Measurements from ENCODE around the gene DUSP1. TPM values are rescaled to one million over a fixed set of nuclear protein-coding genes. Genes with fewer than 3 reads are reported as not detected.

DUSP1 gene
- total RNA-seq, 1 donor from 2014 or later: 67.3 TPM

DNA sequence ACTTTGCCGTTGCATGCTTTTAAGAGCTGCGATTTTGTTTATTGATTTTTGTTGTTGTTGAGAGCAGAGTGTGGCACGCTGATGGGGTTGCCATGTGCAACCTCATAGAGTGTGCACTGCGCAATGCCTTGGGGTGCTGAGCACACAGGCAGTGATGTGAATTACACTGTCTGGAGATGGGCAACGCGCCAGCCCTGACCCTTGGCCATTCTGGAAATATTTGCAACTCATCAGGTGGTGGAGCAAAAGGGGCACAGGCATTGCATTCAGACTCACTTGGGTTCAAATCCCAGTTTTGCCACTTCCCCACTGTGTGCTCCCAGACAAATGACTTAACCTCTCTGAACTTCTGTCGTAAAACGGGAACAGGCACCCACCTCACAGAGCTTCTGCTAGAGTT is 25.6 kb downstream of the DUSP1 start:
- no peak overlapping the region for H3K27ac ChIP-seq (ENCODE audit: low read depth, low read length)
- H3K36me3 ChIP-seq (ENCODE audit: control insufficient read depth in 3 of 3, insufficient read depth in 3 of 3, low read length in 3 of 3): no peaks in the 10 kb centered on the region
- H3K9me3 ChIP-seq (ENCODE audit: control insufficient read depth in 3 of 3, low read length in 3 of 3): no peaks in the 10 kb centered on the region
- H3K9ac ChIP-seq (ENCODE audit: low read depth in 1 of 3, low read length in 3 of 3): no peak overlapping the region
- peaks cover 29 to 34% (median 32%) of the 10 kb centered on the region in 3 donors for H3K4me1 ChIP-seq (ENCODE audit: control insufficient read depth in 3 of 3, insufficient read depth in 3 of 3, low read length in 3 of 3)
- no peak overlapping the region for H3K4me3 ChIP-seq (ENCODE audit: low read length in 3 of 3)
- H3K27me3 ChIP-seq (ENCODE audit: control insufficient read depth in 3 of 3, insufficient read depth in 3 of 3, low read length in 3 of 3): no peaks in the 10 kb centered on the region

DNA sequence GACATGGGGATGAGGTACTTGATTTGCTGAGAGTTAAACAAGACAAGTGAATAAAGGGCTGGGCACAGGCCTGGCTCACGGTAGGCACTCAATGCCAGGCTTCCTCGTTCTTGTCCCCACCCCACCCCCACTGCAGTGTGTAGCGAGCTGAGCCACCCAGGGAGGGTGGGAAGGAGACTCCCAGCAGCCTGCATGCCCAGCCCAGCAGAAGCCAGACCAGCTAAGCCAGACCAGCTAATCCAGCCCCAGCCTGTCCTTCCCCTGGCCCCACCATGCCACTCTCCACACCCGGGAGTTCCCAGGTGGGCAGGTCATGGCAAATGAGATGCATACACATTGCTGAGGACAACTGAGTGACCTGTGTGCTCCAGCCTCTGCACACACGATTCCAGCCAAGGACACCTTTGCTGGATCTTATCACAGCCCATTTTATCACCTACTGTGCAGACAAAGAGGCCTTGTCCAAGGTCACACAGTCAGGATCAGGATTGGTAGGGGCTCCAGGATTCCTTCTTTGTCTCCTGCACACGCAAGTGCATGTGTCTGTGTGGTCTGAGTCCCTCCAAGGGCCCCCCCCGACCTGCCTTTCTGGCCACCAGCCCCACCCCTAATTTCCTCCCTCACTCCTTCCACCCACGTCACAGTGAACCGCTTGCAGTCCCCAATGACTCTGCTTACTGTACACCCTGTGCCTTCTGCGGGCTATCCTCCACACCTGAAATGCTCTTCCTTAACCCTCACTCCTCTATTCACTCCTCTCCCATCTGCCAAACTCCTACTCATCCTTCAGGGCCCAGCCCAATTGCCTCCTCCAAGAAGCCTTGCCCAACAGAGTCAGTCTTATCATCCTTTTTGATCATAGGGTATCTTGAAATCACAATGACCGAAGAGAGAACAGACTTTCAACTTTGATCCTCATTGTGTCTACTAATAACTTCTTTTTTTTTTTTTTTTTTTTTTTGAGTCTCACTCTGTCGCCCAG is 26.6 kb downstream of the DUSP1 start:
- Histone ChIP-seq H3K9ac (ENCODE audit: low read depth in 1 of 3, low read length in 3 of 3) (no peak overlapping the region), H3K27ac (ENCODE audit: low read depth, low read length) (no peak overlapping the region), H3K27me3 (ENCODE audit: control insufficient read depth in 3 of 3, insufficient read depth in 3 of 3, low read length in 3 of 3) (no peaks in the 10 kb centered on the region), H3K9me3 (ENCODE audit: control insufficient read depth in 3 of 3, low read length in 3 of 3) (no peaks in the 10 kb centered on the region), H3K36me3 (ENCODE audit: control insufficient read depth in 3 of 3, insufficient read depth in 3 of 3, low read length in 3 of 3) (no peaks in the 10 kb centered on the region), H3K4me1 (ENCODE audit: control insufficient read depth in 3 of 3, insufficient read depth in 3 of 3, low read length in 3 of 3) (peaks cover 19 to 27% (median 23%) of the 10 kb centered on the region in 3 donors), H3K4me3 (ENCODE audit: low read length in 3 of 3) (no peak overlapping the region)

DNA sequence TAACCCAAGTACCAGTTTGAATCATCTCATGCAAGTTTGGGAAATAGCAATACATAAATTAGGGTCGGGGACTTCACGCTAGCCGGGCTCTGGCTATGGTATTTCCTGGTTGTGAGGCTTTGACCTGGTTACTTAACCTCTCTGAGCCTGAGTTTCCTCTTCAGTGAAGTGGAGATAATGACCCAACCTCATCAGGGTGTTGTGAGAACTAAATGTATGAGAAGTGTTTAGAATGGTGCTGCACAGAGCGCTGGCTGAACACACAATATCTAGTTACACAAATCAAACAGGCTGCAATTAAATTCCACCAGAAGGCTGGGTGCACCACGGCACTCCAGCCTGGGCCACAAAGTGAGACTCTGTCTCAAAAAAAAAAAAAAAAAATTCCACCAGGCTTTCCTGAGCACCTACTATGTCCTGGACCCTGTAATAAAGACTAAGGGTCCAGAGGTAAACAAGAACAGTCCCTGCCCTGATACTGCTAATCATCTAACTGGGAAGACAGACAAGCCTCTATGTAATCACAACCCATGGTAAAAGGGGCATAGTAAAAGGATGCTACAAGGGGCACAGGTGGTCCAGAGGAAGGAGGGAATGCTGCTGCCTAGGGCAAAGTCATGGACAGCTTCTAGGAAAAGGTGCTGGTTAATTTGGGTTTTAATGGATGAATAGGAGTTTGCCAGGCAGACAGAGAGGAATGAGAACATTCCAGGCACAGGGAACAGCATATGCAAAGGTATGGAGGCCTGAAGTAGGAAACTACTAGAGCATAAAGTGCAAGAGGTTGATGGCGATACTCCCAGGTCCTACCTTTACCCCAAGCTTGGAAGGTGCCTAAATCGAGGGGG is 27.7 kb downstream of the DUSP1 start:
- H3K27ac ChIP-seq (ENCODE audit: low read depth, low read length): no peak overlapping the region

DNA sequence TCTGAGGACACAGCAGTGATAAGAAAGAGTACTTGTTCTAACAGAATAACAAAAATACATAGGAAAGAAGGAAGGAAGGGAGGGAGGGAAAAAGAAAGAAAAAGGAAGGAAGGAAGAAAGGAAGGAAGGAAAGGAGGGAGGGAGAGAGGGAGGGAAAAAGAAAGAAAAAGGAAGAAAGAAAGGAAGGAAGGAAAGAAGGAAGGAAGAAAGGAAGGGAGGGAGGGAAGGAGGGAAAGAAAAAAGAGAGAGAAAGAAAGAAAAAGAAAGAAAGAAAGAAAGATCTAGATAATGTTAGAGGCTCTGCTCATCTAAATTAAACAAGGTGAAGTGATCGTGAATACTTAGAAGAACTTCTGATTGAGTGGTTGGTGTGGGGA is 29.8 kb downstream of the DUSP1 start:
- H3K36me3 ChIP-seq (ENCODE audit: control insufficient read depth in 3 of 3, insufficient read depth in 3 of 3, low read length in 3 of 3): no peaks in the 10 kb centered on the region
- peak overlapping the region; percentile 81 for H3K27ac ChIP-seq (ENCODE audit: low read depth, low read length)
- no peaks in the 10 kb centered on the region for H3K27me3 ChIP-seq (ENCODE audit: control insufficient read depth in 3 of 3, insufficient read depth in 3 of 3, low read length in 3 of 3)
- no peaks in the 10 kb centered on the region for H3K9me3 ChIP-seq (ENCODE audit: control insufficient read depth in 3 of 3, low read length in 3 of 3)
- H3K4me1 ChIP-seq (ENCODE audit: control insufficient read depth in 3 of 3, insufficient read depth in 3 of 3, low read length in 3 of 3): peaks cover 14 to 21% (median 15%) of the 10 kb centered on the region in 3 donors
- H3K9ac ChIP-seq (ENCODE audit: low read depth in 1 of 3, low read length in 3 of 3): peak overlapping the region in 2 of 3 donors; percentile 19 to 40
- no peak overlapping the region for H3K4me3 ChIP-seq (ENCODE audit: low read length in 3 of 3)

More for the DNA sequence above, 27.7 kb downstream of the DUSP1 start:
- no peaks in the 10 kb centered on the region for H3K36me3 ChIP-seq (ENCODE audit: control insufficient read depth in 3 of 3, insufficient read depth in 3 of 3, low read length in 3 of 3)
- H3K9ac ChIP-seq (ENCODE audit: low read depth in 1 of 3, low read length in 3 of 3): no peak overlapping the region
- H3K9me3 ChIP-seq (ENCODE audit: control insufficient read depth in 3 of 3, low read length in 3 of 3): no peaks in the 10 kb centered on the region
- H3K4me3 ChIP-seq (ENCODE audit: low read length in 3 of 3): no peak overlapping the region
- peaks cover 10 to 18% (median 14%) of the 10 kb centered on the region in 3 donors for H3K4me1 ChIP-seq (ENCODE audit: control insufficient read depth in 3 of 3, insufficient read depth in 3 of 3, low read length in 3 of 3)
- no peaks in the 10 kb centered on the region for H3K27me3 ChIP-seq (ENCODE audit: control insufficient read depth in 3 of 3, insufficient read depth in 3 of 3, low read length in 3 of 3)

DNA sequence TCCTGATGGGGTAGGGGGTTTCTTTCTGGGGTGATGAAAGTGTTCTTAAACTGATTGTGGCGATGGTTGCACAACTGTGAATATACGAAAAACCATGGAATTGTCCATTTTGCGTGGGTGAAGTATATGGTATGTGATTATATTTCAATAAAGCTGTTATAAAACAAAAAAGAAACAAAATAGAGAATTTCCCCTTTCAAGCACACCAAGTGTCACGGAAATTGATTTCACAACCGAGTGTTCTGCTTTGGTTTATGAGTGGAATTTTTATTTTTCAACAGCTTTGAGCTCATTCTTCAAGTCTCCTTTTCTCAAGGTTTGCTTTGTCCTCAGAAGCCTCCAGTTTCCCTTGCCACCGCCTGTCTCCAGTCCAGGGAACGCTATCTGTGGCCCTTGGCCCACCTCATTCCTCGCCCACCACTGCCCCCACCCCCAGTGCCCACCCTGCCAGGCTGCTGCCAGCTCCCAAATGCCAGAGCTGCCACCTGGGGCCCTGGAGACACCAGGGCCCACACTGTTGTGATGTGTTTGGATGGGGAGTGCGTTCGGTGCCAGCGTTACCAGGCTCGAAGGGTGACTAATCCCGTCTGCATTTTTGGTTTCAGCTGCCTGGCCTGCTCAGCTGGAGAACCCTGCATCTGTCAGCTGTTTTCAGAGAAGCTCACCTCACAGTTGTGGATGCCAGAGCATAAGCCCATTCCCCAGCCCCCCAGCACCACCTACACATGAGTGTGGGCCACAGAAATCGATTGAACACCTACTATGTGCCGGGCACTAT is 30.4 kb downstream of the DUSP1 start:
- no peak overlapping the region for H3K4me3 ChIP-seq (ENCODE audit: low read length in 3 of 3)
- peak overlapping the region; percentile 81 for H3K27ac ChIP-seq (ENCODE audit: low read depth, low read length)
- H3K9ac ChIP-seq (ENCODE audit: low read depth in 1 of 3, low read length in 3 of 3): peak overlapping the region in 2 of 3 donors; percentile 19 to 40
- H3K4me1 ChIP-seq (ENCODE audit: control insufficient read depth in 3 of 3, insufficient read depth in 3 of 3, low read length in 3 of 3): peaks cover 14 to 25% (median 15%) of the 10 kb centered on the region in 3 donors
- no peaks in the 10 kb centered on the region for H3K27me3 ChIP-seq (ENCODE audit: control insufficient read depth in 3 of 3, insufficient read depth in 3 of 3, low read length in 3 of 3)
- H3K9me3 ChIP-seq (ENCODE audit: control insufficient read depth in 3 of 3, low read length in 3 of 3): no peaks in the 10 kb centered on the region
- no peaks in the 10 kb centered on the region for H3K36me3 ChIP-seq (ENCODE audit: control insufficient read depth in 3 of 3, insufficient read depth in 3 of 3, low read length in 3 of 3)

DNA sequence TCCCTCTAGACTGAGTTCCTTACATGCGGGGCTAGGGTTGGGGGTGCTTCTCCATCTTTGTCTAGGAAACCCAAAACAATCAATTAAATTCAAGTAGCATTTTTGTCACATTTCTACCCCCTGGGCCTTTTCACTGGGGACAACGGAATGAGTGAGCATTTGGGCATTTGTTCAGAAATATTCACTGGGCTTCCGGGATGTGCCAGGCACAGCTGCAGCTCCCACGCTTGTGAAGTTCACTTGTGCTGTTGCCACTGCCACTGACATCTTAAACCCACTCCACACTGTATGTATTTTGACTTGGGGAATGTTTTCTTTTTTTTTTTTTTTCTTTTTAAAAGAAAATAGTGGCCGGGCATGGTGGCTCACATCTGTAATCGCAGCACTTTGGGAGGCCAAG is 31.6 kb downstream of the DUSP1 start:
- no peaks in the 10 kb centered on the region for H3K36me3 ChIP-seq (ENCODE audit: control insufficient read depth in 3 of 3, insufficient read depth in 3 of 3, low read length in 3 of 3)
- H3K27me3 ChIP-seq (ENCODE audit: control insufficient read depth in 3 of 3, insufficient read depth in 3 of 3, low read length in 3 of 3): no peaks in the 10 kb centered on the region
- H3K9ac ChIP-seq (ENCODE audit: low read depth in 1 of 3, low read length in 3 of 3): no peak overlapping the region
- peaks cover 15 to 28% (median 16%) of the 10 kb centered on the region in 3 donors for H3K4me1 ChIP-seq (ENCODE audit: control insufficient read depth in 3 of 3, insufficient read depth in 3 of 3, low read length in 3 of 3)
- H3K9me3 ChIP-seq (ENCODE audit: control insufficient read depth in 3 of 3, low read length in 3 of 3): no peaks in the 10 kb centered on the region
- H3K27ac ChIP-seq (ENCODE audit: low read depth, low read length): no peak overlapping the region
- H3K4me3 ChIP-seq (ENCODE audit: low read length in 3 of 3): no peak overlapping the region

DNA sequence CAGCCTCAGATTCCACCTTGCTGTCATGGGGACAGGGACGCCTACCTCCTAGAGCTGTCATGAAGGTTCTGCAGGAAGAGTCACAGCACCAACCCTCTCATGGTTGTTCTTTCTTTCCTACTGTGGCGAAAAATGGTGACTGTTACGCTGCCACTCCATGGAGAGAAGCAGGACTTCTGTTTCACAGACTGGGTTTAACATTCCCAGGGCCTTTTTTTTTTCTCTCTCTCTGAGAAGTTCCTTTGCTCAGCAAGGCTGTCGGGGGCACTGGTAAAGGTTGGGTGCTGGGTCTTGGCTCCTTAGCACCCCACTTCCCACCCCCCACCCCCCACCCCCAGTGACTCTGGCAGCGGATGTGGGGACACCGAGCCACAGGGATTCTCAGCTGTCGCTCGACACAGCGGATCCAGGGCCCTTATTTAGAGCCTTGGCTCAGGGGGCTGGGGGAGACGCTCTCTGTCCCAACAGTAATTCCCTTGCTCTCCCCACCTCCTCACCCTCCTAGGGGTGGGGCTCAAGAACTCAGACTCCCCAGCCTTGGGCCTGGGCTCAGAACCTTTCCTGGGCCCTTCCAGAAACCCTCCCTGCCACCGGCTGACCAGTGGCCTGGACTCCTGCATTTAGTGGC is 34.4 kb downstream of the DUSP1 start:
- H3K27ac ChIP-seq (ENCODE audit: low read depth, low read length): peak overlapping the region; percentile 61
- H3K9ac ChIP-seq (ENCODE audit: low read depth in 1 of 3, low read length in 3 of 3): peak overlapping the region; percentile 48 to 72 (median 69)
- H3K9me3 ChIP-seq (ENCODE audit: control insufficient read depth in 3 of 3, low read length in 3 of 3): no peaks in the 10 kb centered on the region
- no peaks in the 10 kb centered on the region for H3K27me3 ChIP-seq (ENCODE audit: control insufficient read depth in 3 of 3, insufficient read depth in 3 of 3, low read length in 3 of 3)
- no peak overlapping the region for H3K4me3 ChIP-seq (ENCODE audit: low read length in 3 of 3)
- peaks cover 33 to 50% (median 40%) of the 10 kb centered on the region in 3 donors for H3K4me1 ChIP-seq (ENCODE audit: control insufficient read depth in 3 of 3, insufficient read depth in 3 of 3, low read length in 3 of 3)
- H3K36me3 ChIP-seq (ENCODE audit: control insufficient read depth in 3 of 3, insufficient read depth in 3 of 3, low read length in 3 of 3): no peaks in the 10 kb centered on the region

DNA sequence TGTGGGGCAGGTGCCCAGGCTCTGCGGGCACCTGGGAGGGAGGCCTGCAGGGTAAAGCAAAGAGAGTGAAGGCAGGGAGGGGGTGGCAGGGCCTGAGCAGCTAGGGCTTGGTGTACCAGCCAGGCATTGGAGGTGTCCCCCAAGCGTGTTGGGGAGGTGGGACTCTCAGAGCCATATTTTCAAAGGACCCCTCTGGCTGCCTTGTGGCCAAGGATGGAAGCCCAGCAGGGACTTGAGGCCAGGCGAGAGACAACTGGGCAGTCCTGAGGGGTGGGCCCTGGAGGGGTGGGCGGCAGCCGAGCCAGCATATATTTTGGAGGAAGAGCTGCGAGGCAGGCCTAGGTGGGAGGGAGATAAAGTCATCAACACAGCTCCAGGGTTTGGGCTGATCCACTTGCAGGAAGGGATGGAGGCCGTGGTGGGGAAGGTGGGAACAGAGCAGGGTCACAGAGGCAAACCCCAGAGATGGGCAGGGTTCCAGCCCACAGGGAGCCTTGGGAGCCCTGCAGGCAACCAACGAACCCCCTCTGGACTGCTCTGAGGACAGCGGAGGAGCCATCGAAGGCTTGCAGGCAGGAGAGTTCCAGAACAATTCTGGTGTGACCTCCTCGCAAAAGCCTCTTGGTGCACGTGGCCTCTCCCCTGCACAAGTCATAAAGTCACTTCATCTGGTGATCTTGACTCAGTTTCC is 35.7 kb downstream of the DUSP1 start:
- Histone ChIP-seq H3K4me3 (ENCODE audit: low read length in 3 of 3) (no peak overlapping the region), H3K9ac (ENCODE audit: low read depth in 1 of 3, low read length in 3 of 3) (no peak overlapping the region), H3K36me3 (ENCODE audit: control insufficient read depth in 3 of 3, insufficient read depth in 3 of 3, low read length in 3 of 3) (no peaks in the 10 kb centered on the region), H3K9me3 (ENCODE audit: control insufficient read depth in 3 of 3, low read length in 3 of 3) (no peaks in the 10 kb centered on the region), H3K27me3 (ENCODE audit: control insufficient read depth in 3 of 3, insufficient read depth in 3 of 3, low read length in 3 of 3) (no peaks in the 10 kb centered on the region), H3K4me1 (ENCODE audit: control insufficient read depth in 3 of 3, insufficient read depth in 3 of 3, low read length in 3 of 3) (peaks cover 22 to 42% (median 30%) of the 10 kb centered on the region in 3 donors), H3K27ac (ENCODE audit: low read depth, low read length) (peak overlapping the region; percentile 93)

DNA sequence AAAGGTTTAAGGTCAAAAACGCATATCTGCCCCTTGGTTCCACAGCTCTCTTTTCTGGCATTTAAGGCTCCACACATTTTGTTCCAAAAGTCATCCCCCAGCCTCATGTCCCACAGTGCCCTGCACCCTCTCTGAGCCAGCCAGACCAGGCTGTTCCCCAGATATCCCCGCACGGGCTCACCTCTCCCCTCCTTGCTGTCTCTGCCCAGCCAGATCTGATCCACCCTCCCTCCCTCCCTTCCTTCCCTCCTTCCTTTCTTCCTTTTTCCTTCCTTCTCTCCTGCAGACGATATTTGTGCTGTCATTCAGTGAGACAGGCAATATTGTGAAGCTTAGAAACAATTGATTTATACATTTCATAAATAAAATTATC is 37.0 kb downstream of the DUSP1 start:
- Histone ChIP-seq H3K9ac (ENCODE audit: low read depth in 1 of 3, low read length in 3 of 3) (peak overlapping the region; percentile 69 to 81 (median 74)), H3K4me3 (ENCODE audit: low read length in 3 of 3) (peak overlapping the region in 1 of 3 donors; percentile 23)

More for the DNA sequence above, 37.0 kb downstream of the DUSP1 start:
- H3K9me3 ChIP-seq (ENCODE audit: control insufficient read depth in 3 of 3, low read length in 3 of 3): no peaks in the 10 kb centered on the region
- no peaks in the 10 kb centered on the region for H3K27me3 ChIP-seq (ENCODE audit: control insufficient read depth in 3 of 3, insufficient read depth in 3 of 3, low read length in 3 of 3)
- H3K27ac ChIP-seq (ENCODE audit: low read depth, low read length): peak overlapping the region; percentile 93
- H3K36me3 ChIP-seq (ENCODE audit: control insufficient read depth in 3 of 3, insufficient read depth in 3 of 3, low read length in 3 of 3): no peaks in the 10 kb centered on the region
- H3K4me1 ChIP-seq (ENCODE audit: control insufficient read depth in 3 of 3, insufficient read depth in 3 of 3, low read length in 3 of 3): peaks cover 22 to 41% (median 30%) of the 10 kb centered on the region in 3 donors
